H9 (cell line): ENCODE data around the gene BATF. TPM values are rescaled to one million over a fixed set of nuclear protein-coding genes. Genes with fewer than 3 reads are reported as not detected.

Source experiments
- DNase-seq: peaks from one replicate; pipeline ENCODE4 v3.0.0-alpha.2; 2017
- H2AFZ ChIP-seq: one replicate; pipeline ENCODE4 v1.6.1; 2013; ENCODE audit warnings: mild to moderate bottlenecking, low read length, control low read depth, moderate library complexity
- H2AK5ac ChIP-seq: 2 replicates; pipeline ENCODE4 v1.6.1; 2013; ENCODE audit warnings: low read length, control low read depth, mixed read lengths; ENCODE audit not compliant: insufficient read length
- H2BK120ac ChIP-seq: one replicate; pipeline ENCODE4 v1.6.1; 2013; ENCODE audit warnings: low read depth, mild to moderate bottlenecking, low read length, control low read depth, inconsistent platforms; ENCODE audit not compliant: poor library complexity, severe bottlenecking
- H2BK12ac ChIP-seq: 2 replicates; pipeline ENCODE4 v1.6.1; 2013; ENCODE audit warnings: low read length, control low read depth, mixed read lengths, low read depth; ENCODE audit not compliant: insufficient read length
- H2BK15ac ChIP-seq: 2 replicates; pipeline ENCODE4 v1.6.1; 2013; ENCODE audit warnings: low read depth, low read length, control low read depth
- H2BK20ac ChIP-seq: one replicate; pipeline ENCODE4 v1.6.1; 2013; ENCODE audit warnings: low read depth, mild to moderate bottlenecking, low read length, control low read depth, inconsistent platforms; ENCODE audit not compliant: poor library complexity, severe bottlenecking
- H2BK5ac ChIP-seq: 2 replicates; pipeline ENCODE4 v1.6.1; 2013; ENCODE audit warnings: low read length, control low read depth, mixed read lengths; ENCODE audit not compliant: insufficient read length
- H3K14ac ChIP-seq: 2 replicates; pipeline ENCODE4 v1.6.1; 2013; ENCODE audit warnings: low read length, control low read depth; ENCODE audit not compliant: insufficient read depth
- H3K18ac ChIP-seq: 2 replicates; pipeline ENCODE4 v1.6.1; 2013; ENCODE audit warnings: low read depth, mild to moderate bottlenecking, mixed read lengths, low read length, control low read depth; ENCODE audit not compliant: insufficient read length
- H3K23ac ChIP-seq: 2 replicates; pipeline ENCODE4 v1.6.1; 2013; ENCODE audit warnings: low read length, control low read depth, mixed read lengths, low read depth; ENCODE audit not compliant: insufficient read length
- H3K23me2 ChIP-seq: 2 replicates; pipeline ENCODE4 v1.6.1; 2013; ENCODE audit warnings: low read depth, mild to moderate bottlenecking, mixed read lengths, low read length, control low read depth; ENCODE audit not compliant: insufficient read length, poor library complexity, severe bottlenecking
- H3K27ac ChIP-seq: 2 replicates; pipeline ENCODE4 v1.5.1; 2013; ENCODE audit warnings: low read length, control low read depth, mixed read lengths, low read depth; ENCODE audit not compliant: insufficient read length
- H3K27me3 ChIP-seq: 2 replicates; pipeline ENCODE4 v1.6.1; 2013; ENCODE audit warnings: low read length, control low read depth, inconsistent platforms; ENCODE audit not compliant: insufficient read depth
- H3K4ac ChIP-seq: 2 replicates; pipeline ENCODE4 v1.6.1; 2013; ENCODE audit warnings: low read depth, mild to moderate bottlenecking, control low read depth, inconsistent platforms, low read length, moderate library complexity
- H3K4me1 ChIP-seq: 2 replicates; pipeline ENCODE4 v1.6.1; 2013; ENCODE audit warnings: low read length, control low read depth, inconsistent platforms; ENCODE audit not compliant: insufficient read depth
- H3K4me2 ChIP-seq: 2 replicates; pipeline ENCODE4 v1.6.1; 2013; ENCODE audit warnings: low read length, control low read depth, mixed read lengths; ENCODE audit not compliant: insufficient read length, insufficient read depth
- H3K56ac ChIP-seq: 2 replicates; pipeline ENCODE4 v1.6.1; 2013; ENCODE audit warnings: low read depth, mild to moderate bottlenecking, mixed read lengths, low read length, control low read depth; ENCODE audit not compliant: insufficient read length
- H3K79me1 ChIP-seq: 2 replicates; pipeline ENCODE4 v1.6.1; 2013; ENCODE audit warnings: low read depth, mild to moderate bottlenecking, moderate library complexity, low read length, control low read depth, inconsistent platforms; ENCODE audit not compliant: insufficient read depth, poor library complexity, severe bottlenecking
- H3K79me2 ChIP-seq: 2 replicates; pipeline ENCODE4 v1.6.1; 2013; ENCODE audit warnings: low read length, control low read depth, inconsistent platforms; ENCODE audit not compliant: insufficient read depth
- H3K9ac ChIP-seq: 2 replicates; pipeline ENCODE4 v1.6.1; 2013; ENCODE audit warnings: low read length, control low read depth, mixed read lengths; ENCODE audit not compliant: insufficient read length; ENCODE audit errors: extremely low read depth
- H3K9me3 ChIP-seq: one replicate; pipeline ENCODE4 v1.6.1; 2013; ENCODE audit warnings: low read depth, low read length, inconsistent platforms; ENCODE audit not compliant: control insufficient read depth
- H3T11ph ChIP-seq: one replicate; pipeline ENCODE4 v1.6.1; 2013; ENCODE audit warnings: mild to moderate bottlenecking, low read length, control low read depth, inconsistent platforms
- H4K20me1 ChIP-seq: one replicate; pipeline ENCODE4 v1.6.1; 2013; ENCODE audit not compliant: control insufficient read depth, insufficient read length, insufficient read depth
- H4K5ac ChIP-seq: 2 replicates; pipeline ENCODE4 v1.6.1; 2013; ENCODE audit warnings: low read depth, mild to moderate bottlenecking, mixed read lengths, low read length, control low read depth; ENCODE audit not compliant: insufficient read length
- H4K8ac ChIP-seq: replicated peaks from 2 replicates; pipeline ENCODE4 v1.6.1; 2013; ENCODE audit warnings: low read length, control low read depth, mixed read lengths, low read depth; ENCODE audit not compliant: insufficient read length
- H4K91ac ChIP-seq: 2 replicates; pipeline ENCODE4 v1.6.1; 2013; ENCODE audit warnings: low read depth, mild to moderate bottlenecking, moderate library complexity, mixed read lengths, low read length, control low read depth; ENCODE audit not compliant: insufficient read length
- H3K27ac Mint-ChIP-seq, 3 experiments: 2 replicates in 2 of 3; 3 replicates in 1 of 3; pipeline ENCODE4 v1.8.0; 2020 to 2021; ENCODE audit warnings: mixed read lengths in 3 of 3, mild to moderate bottlenecking in 1 of 3, moderate library complexity in 1 of 3
- H3K27me3 Mint-ChIP-seq: 2 replicates; pipeline ENCODE4 v1.8.0; 2021; ENCODE audit warnings: low read depth, mild to moderate bottlenecking, moderate library complexity, mixed read lengths
- H3K36me3 Mint-ChIP-seq, 3 experiments: 2 replicates in 2 of 3; 3 replicates in 1 of 3; pipeline ENCODE4 v1.8.0; 2020 to 2021; ENCODE audit warnings: low read depth in 3 of 3, mixed read lengths in 3 of 3; ENCODE audit not compliant: insufficient read depth in 1 of 3
- H3K4me1 Mint-ChIP-seq, 2 experiments: 2 replicates each; pipeline ENCODE4 v1.8.0; 2020; ENCODE audit warnings: mixed read lengths in 2 of 2
- H3K4me3 Mint-ChIP-seq, 2 experiments: 2 replicates in 1 of 2; 3 replicates in 1 of 2; pipeline ENCODE4 v1.8.0; 2020 to 2021; ENCODE audit warnings: mild to moderate bottlenecking in 2 of 2, mixed read lengths in 2 of 2, moderate library complexity in 1 of 2
- H3K9me3 Mint-ChIP-seq, 2 experiments: 2 replicates in 1 of 2; 3 replicates in 1 of 2; pipeline ENCODE4 v1.8.0; 2020; ENCODE audit warnings: mild to moderate bottlenecking in 2 of 2, mixed read lengths in 2 of 2, moderate library complexity in 1 of 2
- WGBS: extraction: QIAGEN DNeasy Blood & Tissue Kit; methylation state at CpG from one replicate; pipeline ENCODE4 v1.1.7; 2013; ENCODE audit warnings: missing lambda C conversion rate, low lambda C conversion rate, mixed read lengths; ENCODE audit not compliant: insufficient read length; ENCODE audit errors: extremely low coverage; 5-methylcytosine and 5-hydroxymethylcytosine counted together
- total RNA-seq: library from RNA; stranded (reverse); gene quantifications from 2 replicates; pipeline ENCODE4 v1.2.1, GENCODE V29; 2021
- TF ChIP-seq, protein P1 (sequence below): fragments of 200-600 bp; sonication (generic); conservative IDR thresholded peaks from 3 replicates; pipeline ENCODE4 v1.8.0; 2021; ENCODE audit warnings: antibody characterized with exemption, mild to moderate bottlenecking

Gene BATF
- total RNA-seq, 1 experiment from 2014 or later = not detected

DNA sequence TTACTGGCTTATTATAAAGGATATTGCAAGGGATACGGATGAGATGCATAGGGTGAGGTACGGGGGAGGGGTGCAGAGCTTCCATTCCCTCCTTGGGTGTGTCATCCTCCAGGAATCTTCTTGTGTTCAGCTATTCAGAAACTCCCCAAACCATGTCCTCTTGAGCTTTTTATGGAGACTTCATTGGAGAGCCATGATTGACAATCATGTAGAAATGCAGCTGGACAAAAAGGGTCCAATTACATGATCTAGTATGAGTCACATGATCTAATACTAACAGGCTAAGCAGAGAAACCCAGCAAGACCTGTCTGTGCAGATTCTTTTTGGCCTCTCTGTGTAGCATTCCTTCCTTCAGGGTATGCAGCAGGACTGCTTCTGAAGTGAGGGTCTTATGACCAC lies 32.2 kb downstream of the BATF start:
- Histone ChIP-seq H2AK5ac (no peak overlapping the region), H2BK120ac (no peak overlapping the region), H3K23me2 (no peaks in the 10 kb centered on the region), H4K5ac (no peak overlapping the region), H3K79me1 (no peaks in the 10 kb centered on the region), H2BK12ac (no peak overlapping the region), H2BK20ac (no peak overlapping the region), H2AFZ (no peak overlapping the region), H3K4me1 (0 out of 2 replicates have a peak, but pooled peaks cover 3% of the 10 kb centered on the region), H3K18ac (no peak overlapping the region), H3K79me2 (no peaks in the 10 kb centered on the region), H3K4ac (no peak overlapping the region), H4K91ac (no peak overlapping the region), H3K14ac (no peak overlapping the region), H3T11ph (no peak overlapping the region), H3K56ac (no peak overlapping the region), H3K9me3 (no peaks in the 10 kb centered on the region), H3K27me3 (no peaks in the 10 kb centered on the region), H3K9ac (no peak overlapping the region), H2BK5ac (no peak overlapping the region), H2BK15ac (no peak overlapping the region), H4K20me1 (no peaks in the 10 kb centered on the region), H4K8ac (no peak overlapping the region), H3K27ac (no peak overlapping the region), H3K4me2 (no peak overlapping the region), H3K23ac (no peak overlapping the region)
- Mint-ChIP-seq H3K4me1 (peaks cover 8 to 11% of the 10 kb centered on the region in 2 experiments), H3K27me3 (peaks cover 7% of the 10 kb centered on the region), H3K27ac (no peak overlapping the region), H3K9me3 (peaks cover 0 to 10% of the 10 kb centered on the region in 2 experiments; a peak in 4 of 5 replicates), H3K4me3 (no peak overlapping the region), H3K36me3 (peaks cover 0 to 5% (median 0%) of the 10 kb centered on the region in 3 experiments; a peak in 2 of 7 replicates)
- DNase-seq = no peak
- no CpG with 5 or more reads among the region's 2 CpGs for WGBS
- TF ChIP-seq, protein P1, sequence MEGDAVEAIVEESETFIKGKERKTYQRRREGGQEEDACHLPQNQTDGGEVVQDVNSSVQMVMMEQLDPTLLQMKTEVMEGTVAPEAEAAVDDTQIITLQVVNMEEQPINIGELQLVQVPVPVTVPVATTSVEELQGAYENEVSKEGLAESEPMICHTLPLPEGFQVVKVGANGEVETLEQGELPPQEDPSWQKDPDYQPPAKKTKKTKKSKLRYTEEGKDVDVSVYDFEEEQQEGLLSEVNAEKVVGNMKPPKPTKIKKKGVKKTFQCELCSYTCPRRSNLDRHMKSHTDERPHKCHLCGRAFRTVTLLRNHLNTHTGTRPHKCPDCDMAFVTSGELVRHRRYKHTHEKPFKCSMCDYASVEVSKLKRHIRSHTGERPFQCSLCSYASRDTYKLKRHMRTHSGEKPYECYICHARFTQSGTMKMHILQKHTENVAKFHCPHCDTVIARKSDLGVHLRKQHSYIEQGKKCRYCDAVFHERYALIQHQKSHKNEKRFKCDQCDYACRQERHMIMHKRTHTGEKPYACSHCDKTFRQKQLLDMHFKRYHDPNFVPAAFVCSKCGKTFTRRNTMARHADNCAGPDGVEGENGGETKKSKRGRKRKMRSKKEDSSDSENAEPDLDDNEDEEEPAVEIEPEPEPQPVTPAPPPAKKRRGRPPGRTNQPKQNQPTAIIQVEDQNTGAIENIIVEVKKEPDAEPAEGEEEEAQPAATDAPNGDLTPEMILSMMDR = no peak
